HepG2 (cell line): ENCODE results near the gene WDR6. TPM values are rescaled to one million over a fixed set of nuclear protein-coding genes. Genes with fewer than 3 reads are reported as not detected.

Experiments
- FLYWCH1 ChIP-seq: sonication (generic); formaldehyde crosslinking; IDR thresholded peaks from 2 replicates; pipeline ENCODE4 v1.8.1; 2023; ENCODE audit warnings: mild to moderate bottlenecking, missing genetic modification reagents
- GPN1 ChIP-seq: sonication (generic); formaldehyde crosslinking; IDR thresholded peaks from 2 replicates; pipeline ENCODE4 v1.5.1; 2020; ENCODE audit warnings: missing genetic modification reagents, borderline replicate concordance
- KDM1A ChIP-seq: IDR thresholded peaks from 2 replicates; pipeline ENCODE4 v1.6.1; 2016; ENCODE audit warnings: missing compliant biosample characterization
- KLF6 ChIP-seq: IDR thresholded peaks from 2 replicates; pipeline ENCODE4 v1.8.0; 2016; ENCODE audit warnings: missing biosample characterization, missing genetic modification reagents
- KLF9 ChIP-seq: IDR thresholded peaks from 2 replicates; pipeline ENCODE4 v1.6.1; 2016; ENCODE audit warnings: low read depth
- MLLT10 ChIP-seq: sonication (generic); formaldehyde crosslinking; IDR thresholded peaks from 2 replicates; pipeline ENCODE4 v1.4.0; 2020; ENCODE audit warnings: missing genetic modification reagents
- MXD4 ChIP-seq: IDR thresholded peaks from 2 replicates; pipeline ENCODE4 v1.6.1; 2016; ENCODE audit warnings: mild to moderate bottlenecking, missing biosample characterization, missing genetic modification reagents
- NFE2L1 ChIP-seq: sonication (generic); formaldehyde crosslinking; IDR thresholded peaks from 2 replicates; pipeline ENCODE4 v1.4.0; 2020; ENCODE audit warnings: missing genetic modification reagents, mild to moderate bottlenecking, borderline replicate concordance
- NR2F2 ChIP-seq: IDR thresholded peaks from 2 replicates; pipeline ENCODE4 v1.6.1; 2012; ENCODE audit warnings: low read depth, inconsistent platforms, borderline replicate concordance
- PAXIP1 ChIP-seq: sonication (generic); formaldehyde crosslinking; conservative IDR thresholded peaks from 2 replicates; pipeline ENCODE4 v1.4.0; 2020; ENCODE audit warnings: mild to moderate bottlenecking, missing genetic modification reagents, moderate library complexity
- PLSCR1 ChIP-seq: sonication (generic); formaldehyde crosslinking; IDR thresholded peaks from 2 replicates; pipeline ENCODE4 v1.5.0; 2020; ENCODE audit warnings: missing genetic modification reagents, mild to moderate bottlenecking, borderline replicate concordance
- PPARG ChIP-seq: conservative IDR thresholded peaks from 2 replicates; pipeline ENCODE4 v1.6.1; 2016; ENCODE audit warnings: missing biosample characterization, missing genetic modification reagents
- RCOR2 ChIP-seq: IDR thresholded peaks from 2 replicates; pipeline ENCODE4 v1.6.1; 2016; ENCODE audit warnings: missing biosample characterization, missing genetic modification reagents
- SATB2 ChIP-seq: sonication (generic); formaldehyde crosslinking; IDR thresholded peaks from 2 replicates; pipeline ENCODE4 v1.5.0; 2020; ENCODE audit warnings: missing genetic modification reagents
- SMC3 ChIP-seq: IDR thresholded peaks from 2 replicates; pipeline ENCODE4 v1.6.1; 2011; ENCODE audit warnings: low read length, improper control_type of control experiment
- SOX13 ChIP-seq, 3 experiments: fragments of 450-650 bp in 1 of 3; sonication (generic) in 1 of 3; formaldehyde crosslinking in 1 of 3; IDR thresholded peaks in 2 of 3; conservative IDR thresholded peaks in 1 of 3; 2 replicates each; pipeline versions ENCODE4 v1.5.0 to v1.6.1; 2016 to 2020; ENCODE audit warnings: antibody characterized with exemption in 1 of 3, mild to moderate bottlenecking in 1 of 3, missing compliant biosample characterization in 1 of 3, missing genetic modification reagents in 1 of 3, moderate library complexity in 1 of 3
- THAP7 ChIP-seq: sonication (generic); formaldehyde crosslinking; IDR thresholded peaks from 2 replicates; pipeline ENCODE4 v1.8.1; 2023; ENCODE audit warnings: mild to moderate bottlenecking, missing genetic modification reagents
- ZMAT3 ChIP-seq: sonication (generic); formaldehyde crosslinking; conservative IDR thresholded peaks from 2 replicates; pipeline ENCODE4 v1.7.0; 2021; ENCODE audit warnings: missing genetic modification reagents
- ZNF3 ChIP-seq: IDR thresholded peaks from 2 replicates; pipeline ENCODE4 v1.7.0; 2017; ENCODE audit warnings: inconsistent platforms
- ZNF333 ChIP-seq: sonication (generic); formaldehyde crosslinking; IDR thresholded peaks from 2 replicates; pipeline ENCODE4 v1.4.0; 2020; ENCODE audit warnings: mild to moderate bottlenecking, missing genetic modification reagents, borderline replicate concordance
- ZNF382 ChIP-seq: sonication (generic); formaldehyde crosslinking; IDR thresholded peaks from 2 replicates; pipeline ENCODE4 v1.5.0; 2020; ENCODE audit warnings: missing genetic modification reagents, mild to moderate bottlenecking, borderline replicate concordance
- ZNF550 ChIP-seq: sonication (generic); formaldehyde crosslinking; IDR thresholded peaks from 2 replicates; pipeline ENCODE4 v1.4.0; 2020; ENCODE audit warnings: mild to moderate bottlenecking, missing genetic modification reagents, borderline replicate concordance
- ZNF674 ChIP-seq: sonication (generic); formaldehyde crosslinking; IDR thresholded peaks from 2 replicates; pipeline ENCODE4 v1.5.0; 2020; ENCODE audit warnings: low read depth, mild to moderate bottlenecking, missing genetic modification reagents
- ZNF777 ChIP-seq: sonication (generic); formaldehyde crosslinking; IDR thresholded peaks from 2 replicates; pipeline ENCODE4 v1.4.0; 2020; ENCODE audit warnings: missing genetic modification reagents
- polyA plus RNA-seq, 8 experiments: library from polyadenylated mRNA; depleted of rRNA in 3 of 8; stranded (reverse) in 7 of 8; unstranded in 1 of 8; fragments of >200 nt; fragmentation: Illumina TruSeq in 4 of 8; extraction: Trizol in 4 of 8; gene quantifications; 2 replicates each; pipeline versions ENCODE4 v1.2.1 to v1.2.3, GENCODE V29; 2011 to 2016; ENCODE audit warnings: low read depth in 4 of 8, missing spikeins in 1 of 8, mixed read lengths in 1 of 8; ENCODE audit not compliant: insufficient read depth in 1 of 8
- total RNA-seq, 5 experiments: library from RNA; depleted of rRNA; stranded (reverse); fragments of >200 nt; fragmentation: Illumina TruSeq; extraction: Trizol; gene quantifications; 2 replicates each; pipeline ENCODE4 v1.2.3, GENCODE V29; 2016; ENCODE audit warnings: low read depth in 1 of 5

Gene WDR6
- total and polyA plus RNA-seq, 2 of the 13 experiments (the other 11 are each of a cell fraction or from before 2014, with no cell fraction given) = 73.4 to 139 TPM

- TF ChIP-seq SMC3 (no peak), ZNF333 (CRISPR knock-in tag) (0 out of 2 replicates have a peak, but pooled peaks have one; percentile 92), FLYWCH1 (CRISPR knock-in tag) (no peak), ZNF3 (no peak; the same call in 1 of the 2 replicates), PPARG (peak; percentile 44; the same call in 1 of the 2 replicates), ZNF550 (CRISPR knock-in tag) (no peak), THAP7 (CRISPR knock-in tag) (peak; percentile 68; the same call in 1 of the 2 replicates), SATB2 (CRISPR knock-in tag) (0 out of 2 replicates have a peak, but pooled peaks have one; percentile 63), PLSCR1 (CRISPR knock-in tag) (no peak), NFE2L1 (CRISPR knock-in tag) (no peak; the same call in 1 of the 2 replicates), SOX13 (IDR thresholded peaks at IDR 0.05) (peak; percentile 42; the same call in 1 of the 2 replicates), SOX13 (CRISPR knock-in tag; conservative IDR thresholded peaks at IDR 0.05 in 1 of 2, IDR thresholded peaks at IDR 0.05 in 1 of 2) (peak in 1 of 2 experiments; percentile 72; a peak in 2 of 4 replicates), ZMAT3 (CRISPR knock-in tag) (peak; percentile 92), PAXIP1 (CRISPR knock-in tag) (no peak; the same call in 1 of the 2 replicates), ZNF777 (CRISPR knock-in tag) (peak; percentile 81), NR2F2 (no peak), GPN1 (CRISPR knock-in tag) (peak; percentile 37; the same call in 1 of the 2 replicates), KDM1A (CRISPR knock-in tag) (no peak), KLF6 (peak; percentile 97), RCOR2 (CRISPR knock-in tag) (no peak), ZNF674 (CRISPR knock-in tag) (no peak), MXD4 (peak; percentile 97), MLLT10 (no peak), ZNF382 (CRISPR knock-in tag) (no peak), KLF9 (no peak)
Observed at GRCh38 chr3:49028673-49029562, 21.7 kb downstream of the WDR6 start, which contains the start of gene IMPDH2 (continued).
